ENCODE measurements around the gene SPINK7. TPM values are rescaled to one million over a fixed set of nuclear protein-coding genes. Genes with fewer than 3 reads are reported as not detected.

Gene SPINK7
- total and polyA plus RNA-seq, 2 donors (not counting 1 experiment from before 2014, with no cell fraction given), result not detected

GRCh38 chr5:148297731-148298130 is 14.5 kb upstream of the SPINK7 start:
- Mint-ChIP-seq H3K9me3 (ENCODE audit: insufficient read depth) (no peaks in the 10 kb centered on the region), H3K4me1 (no peaks in the 10 kb centered on the region), H3K4me3 (no peak overlapping the region), H3K27ac (no peak overlapping the region), H3K27me3 (no peaks in the 10 kb centered on the region)
- CTCF ChIA-PET, result no interaction called here
- ATAC-seq (ENCODE audit: low read depth) (no peak), DNase-seq (no peak)
- POLR2A ChIA-PET, result no interaction called here
- H3K79me2 ChIP-seq (ENCODE audit: control insufficient read depth, insufficient read depth, low read length), result no peaks in the 10 kb centered on the region
- TF ChIP-seq, protein P1, sequence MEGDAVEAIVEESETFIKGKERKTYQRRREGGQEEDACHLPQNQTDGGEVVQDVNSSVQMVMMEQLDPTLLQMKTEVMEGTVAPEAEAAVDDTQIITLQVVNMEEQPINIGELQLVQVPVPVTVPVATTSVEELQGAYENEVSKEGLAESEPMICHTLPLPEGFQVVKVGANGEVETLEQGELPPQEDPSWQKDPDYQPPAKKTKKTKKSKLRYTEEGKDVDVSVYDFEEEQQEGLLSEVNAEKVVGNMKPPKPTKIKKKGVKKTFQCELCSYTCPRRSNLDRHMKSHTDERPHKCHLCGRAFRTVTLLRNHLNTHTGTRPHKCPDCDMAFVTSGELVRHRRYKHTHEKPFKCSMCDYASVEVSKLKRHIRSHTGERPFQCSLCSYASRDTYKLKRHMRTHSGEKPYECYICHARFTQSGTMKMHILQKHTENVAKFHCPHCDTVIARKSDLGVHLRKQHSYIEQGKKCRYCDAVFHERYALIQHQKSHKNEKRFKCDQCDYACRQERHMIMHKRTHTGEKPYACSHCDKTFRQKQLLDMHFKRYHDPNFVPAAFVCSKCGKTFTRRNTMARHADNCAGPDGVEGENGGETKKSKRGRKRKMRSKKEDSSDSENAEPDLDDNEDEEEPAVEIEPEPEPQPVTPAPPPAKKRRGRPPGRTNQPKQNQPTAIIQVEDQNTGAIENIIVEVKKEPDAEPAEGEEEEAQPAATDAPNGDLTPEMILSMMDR (IDR thresholded peaks at IDR 0.05), result no peak
- TF ChIP-seq EZH2 (IDR thresholded peaks at IDR 0.05; ENCODE audit: borderline replicate concordance, insufficient read depth, low read depth, low read length, poor library complexity, severe bottlenecking), result no peak
- H3K4me1 ChIP-seq (ENCODE audit: control insufficient read depth in 2 of 2, insufficient read depth in 2 of 2, low read length in 2 of 2), result no peaks in the 10 kb centered on the region
- no peaks in the 10 kb centered on the region for H4K20me1 ChIP-seq (ENCODE audit: control insufficient read depth, insufficient read depth, low read length, poor library complexity, severe bottlenecking)
- no peak overlapping the region for H3K9ac ChIP-seq (ENCODE audit: low read length)
- intact Hi-C loops (cut with micrococcal nuclease), result no loop called here
- no peaks in the 10 kb centered on the region for H3K27me3 ChIP-seq (replicated peaks in 1 of 4; ENCODE audit: control extremely low read depth in 1 of 4, control insufficient read depth in 3 of 4, insufficient read depth in 4 of 4, low read length in 3 of 4)
- no peak overlapping the region for H3K4me2 ChIP-seq (replicated peaks; ENCODE audit: low read depth, low read length, poor library complexity, severe bottlenecking)
- no peaks in the 10 kb centered on the region for H3K9me3 ChIP-seq (ENCODE audit: control extremely low read depth in 1 of 3, control insufficient read depth in 2 of 3, insufficient read depth in 1 of 3, low read length in 2 of 3)
- H3K4me3 ChIP-seq (ENCODE audit: control extremely low read depth in 1 of 5, extremely low read depth in 1 of 5, insufficient read depth in 1 of 5, low read depth in 2 of 5, low read length in 4 of 5), result no peak overlapping the region
- WGBS (ENCODE audit: insufficient coverage), result 70% methylated on average over 4 of the region's 4 CpGs
- H3K36me3 ChIP-seq (replicated peaks in 1 of 2; ENCODE audit: control extremely low read depth in 1 of 2, control insufficient read depth in 1 of 2, extremely low read depth in 1 of 2, insufficient read depth in 2 of 2, low read length in 1 of 2), result no peaks in the 10 kb centered on the region
- H3K27ac ChIP-seq (ENCODE audit: low read length in 2 of 2), result no peak overlapping the region
- H2AFZ ChIP-seq (ENCODE audit: insufficient read depth, low read depth, low read length, poor library complexity, severe bottlenecking), result no peak overlapping the region

- Histone ChIP-seq H3K27me3 (replicated peaks in 1 of 4; ENCODE audit: control extremely low read depth in 1 of 4, control insufficient read depth in 3 of 4, insufficient read depth in 4 of 4, low read length in 3 of 4) (no peaks in the 10 kb centered on the region), H3K9ac (ENCODE audit: low read length) (no peak overlapping the region), H3K4me2 (replicated peaks; ENCODE audit: low read depth, low read length, poor library complexity, severe bottlenecking) (no peak overlapping the region), H2AFZ (ENCODE audit: insufficient read depth, low read depth, low read length, poor library complexity, severe bottlenecking) (no peak overlapping the region), H3K9me3 (ENCODE audit: control extremely low read depth in 1 of 3, control insufficient read depth in 2 of 3, insufficient read depth in 1 of 3, low read length in 2 of 3) (no peaks in the 10 kb centered on the region), H3K4me3 (ENCODE audit: control extremely low read depth in 1 of 5, extremely low read depth in 1 of 5, insufficient read depth in 1 of 5, low read depth in 2 of 5, low read length in 4 of 5) (no peak overlapping the region), H3K36me3 (replicated peaks in 1 of 2; ENCODE audit: control extremely low read depth in 1 of 2, control insufficient read depth in 1 of 2, extremely low read depth in 1 of 2, insufficient read depth in 2 of 2, low read length in 1 of 2) (no peaks in the 10 kb centered on the region), H4K20me1 (ENCODE audit: control insufficient read depth, insufficient read depth, low read length, poor library complexity, severe bottlenecking) (no peaks in the 10 kb centered on the region), H3K27ac (ENCODE audit: low read length in 2 of 2) (no peak overlapping the region), H3K79me2 (ENCODE audit: control insufficient read depth, insufficient read depth, low read length) (no peaks in the 10 kb centered on the region), H3K4me1 (ENCODE audit: control insufficient read depth in 2 of 2, insufficient read depth in 2 of 2, low read length in 2 of 2) (no peaks in the 10 kb centered on the region)
- H3K4me1 Mint-ChIP-seq, result no peaks in the 10 kb centered on the region
- intact Hi-C loops (cut with micrococcal nuclease), result no loop called here
- H3K27me3 Mint-ChIP-seq, result no peaks in the 10 kb centered on the region
- ChIA-PET POLR2A (no interaction called here), CTCF (no interaction called here)
- peaks cover 2% of the 10 kb centered on the region for H3K9me3 Mint-ChIP-seq (ENCODE audit: insufficient read depth)
- H3K4me3 Mint-ChIP-seq, result no peak overlapping the region
- TF ChIP-seq EZH2 (IDR thresholded peaks at IDR 0.05; ENCODE audit: borderline replicate concordance, insufficient read depth, low read depth, low read length, poor library complexity, severe bottlenecking), result no peak
- TF ChIP-seq, protein P1 (IDR thresholded peaks at IDR 0.05), result no peak
- WGBS (ENCODE audit: insufficient coverage), result no CpG with 5 or more reads among the region's 1 CpG
- ATAC-seq (ENCODE audit: low read depth), result no peak
- H3K27ac Mint-ChIP-seq, result no peak overlapping the region
- DNase-seq, result no peak
Measured at GRCh38 chr5:148306446-148306845, 5.8 kb upstream of the SPINK7 start.
